Ascending aorta (tissue), 2 donors: Measurements from ENCODE around the gene LRRC28. TPM values are rescaled to one million over a fixed set of nuclear protein-coding genes. Genes with fewer than 3 reads are reported as not detected.
"Not testable (repeated sequence)": the region's sequence is repeated elsewhere in the genome, so short reads cannot be mapped to it uniquely, and the experiment has no call there.

Experiments
- DNase-seq, 2 donors: peaks; one replicate each; pipeline ENCODE4 v3.0.0-alpha.2; 2019; ENCODE audit warnings: low spot score in 2 of 2
- H3K27ac ChIP-seq, 2 donors: fragments of 200-600 bp; sonication (generic); one replicate each; pipeline ENCODE4 v1.5.1; 2016 to 2017; ENCODE audit warnings: mild to moderate bottlenecking in 1 of 2
- H3K27me3 ChIP-seq: fragments of 200-600 bp; sonication (generic); one replicate; pipeline ENCODE4 v1.5.1; 2017
- H3K36me3 ChIP-seq, 2 donors: fragments of 200-600 bp; sonication (generic); one replicate each; pipeline ENCODE4 v1.5.1; 2016
- H3K4me1 ChIP-seq, 2 donors: fragments of 200-600 bp; sonication (generic); one replicate each; pipeline ENCODE4 v1.5.1; 2016 to 2017; ENCODE audit warnings: mild to moderate bottlenecking in 1 of 2
- H3K4me3 ChIP-seq, 2 donors: fragments of 200-600 bp; sonication (generic); one replicate each; pipeline ENCODE4 v1.5.1; 2016 to 2017; ENCODE audit warnings: mild to moderate bottlenecking in 1 of 2
- H3K9me3 ChIP-seq, 2 donors: fragments of 200-600 bp; sonication (generic); one replicate each; pipeline ENCODE4 v1.5.1; 2016
- CTCF ChIP-seq, 3 experiments: fragments of 200-600 bp in 2 of 3; fragments of 450-650 bp in 1 of 3; sonication (generic) in 2 of 3; IDR thresholded peaks; one replicate each; pipeline ENCODE4 v1.5.1; 2016 to 2019; ENCODE audit warnings: antibody characterized with exemption in 3 of 3, mild to moderate bottlenecking in 1 of 3, moderate library complexity in 1 of 3
- intact Hi-C: fragments of 100-400 bp; cut with DNase I; formaldehyde crosslinking; loops from one replicate; pipeline ENCODE4 v1.15.1; 2023
- total RNA-seq: library from RNA; depleted of rRNA; stranded (reverse); fragments of >200 nt; gene quantifications from one replicate; pipeline ENCODE4 v1.1.0, GENCODE V29; 2016

The LRRC28 gene
- total RNA-seq, 1 donor from 2014 or later = 24.2 TPM

GRCh38 chr15:99228120-99228770 lies 23.0 kb upstream of the LRRC28 start:
- H3K27me3 ChIP-seq = no peaks in the 10 kb centered on the region
- intact Hi-C loops = no loop called here
- no peak for DNase-seq
- H3K9me3 ChIP-seq = no peaks in the 10 kb centered on the region
- no peak overlapping the region for H3K27ac ChIP-seq
- peaks cover 22 to 42% of the 10 kb centered on the region in 2 donors for H3K36me3 ChIP-seq
- no peak overlapping the region for H3K4me3 ChIP-seq
- TF ChIP-seq CTCF (IDR thresholded peaks at IDR 0.05) = no peak
- H3K4me1 ChIP-seq = no peaks in the 10 kb centered on the region

- Histone ChIP-seq H3K36me3 (peaks cover 18 to 21% of the 10 kb centered on the region in 2 donors), H3K4me3 (no peak overlapping the region), H3K27me3 (no peaks in the 10 kb centered on the region), H3K9me3 (no peaks in the 10 kb centered on the region), H3K27ac (no peak overlapping the region), H3K4me1 (no peaks in the 10 kb centered on the region)
- DNase-seq = no peak
- TF ChIP-seq CTCF (IDR thresholded peaks at IDR 0.05) = no peak
- intact Hi-C loops = no loop called here
These were observed 20.4 kb upstream of the LRRC28 start for GRCh38 chr15:99230867-99231266.

- Histone ChIP-seq H3K9me3 (no peaks in the 10 kb centered on the region), H3K4me1 (no peaks in the 10 kb centered on the region), H3K27ac (no peak overlapping the region), H3K27me3 (no peaks in the 10 kb centered on the region), H3K36me3 (peaks cover 4 to 8% of the 10 kb centered on the region in 2 donors), H3K4me3 (no peak overlapping the region)
- DNase-seq = no peak
- intact Hi-C loops = no loop called here
- TF ChIP-seq CTCF (IDR thresholded peaks at IDR 0.05) = no peak
These were observed 18.5 kb upstream of the LRRC28 start for GRCh38 chr15:99232740-99233139.

GRCh38 chr15:99234160-99234559 lies 17.1 kb upstream of the LRRC28 start:
- DNase-seq, H3K27me3 ChIP-seq, H3K9me3 ChIP-seq, H3K4me3 ChIP-seq, H3K4me1 ChIP-seq, intact Hi-C loops, H3K36me3 ChIP-seq, H3K27ac ChIP-seq: not testable (repeated sequence)

GRCh38 chr15:99238849-99239248 lies 12.4 kb upstream of the LRRC28 start:
- H3K4me1 ChIP-seq = peaks cover 0 to 3% of the 10 kb centered on the region in 2 donors
- no peak for DNase-seq
- H3K4me3 ChIP-seq = no peak overlapping the region
- peaks cover 8 to 14% of the 10 kb centered on the region in 2 donors for H3K36me3 ChIP-seq
- no peak for TF ChIP-seq CTCF (IDR thresholded peaks at IDR 0.05)
- H3K27me3 ChIP-seq = no peaks in the 10 kb centered on the region
- no peak overlapping the region for H3K27ac ChIP-seq
- intact Hi-C loops = no loop called here
- H3K9me3 ChIP-seq = no peaks in the 10 kb centered on the region

GRCh38 chr15:99239545-99240198 lies 11.6 kb upstream of the LRRC28 start:
- intact Hi-C loops = no loop called here
- Histone ChIP-seq H3K9me3 (no peaks in the 10 kb centered on the region), H3K27ac (no peak overlapping the region), H3K27me3 (no peaks in the 10 kb centered on the region), H3K4me3 (no peak overlapping the region), H3K4me1 (peaks cover 0 to 3% of the 10 kb centered on the region in 2 donors), H3K36me3 (peaks cover 8 to 14% of the 10 kb centered on the region in 2 donors)
- no peak for DNase-seq
- no peak for TF ChIP-seq CTCF (IDR thresholded peaks at IDR 0.05)
